GM12874 (cell line): ENCODE results near the gene BORCS8.

Source experiments
- TF ChIP-seq, protein P1 (sequence below): IDR thresholded peaks from 2 replicates; pipeline ENCODE4 v1.5.1; 2011; ENCODE audit warnings: low read depth, mild to moderate bottlenecking, control low read depth, low read length, moderate library complexity; ENCODE audit not compliant: insufficient read depth

BORCS8 gene

DNA sequence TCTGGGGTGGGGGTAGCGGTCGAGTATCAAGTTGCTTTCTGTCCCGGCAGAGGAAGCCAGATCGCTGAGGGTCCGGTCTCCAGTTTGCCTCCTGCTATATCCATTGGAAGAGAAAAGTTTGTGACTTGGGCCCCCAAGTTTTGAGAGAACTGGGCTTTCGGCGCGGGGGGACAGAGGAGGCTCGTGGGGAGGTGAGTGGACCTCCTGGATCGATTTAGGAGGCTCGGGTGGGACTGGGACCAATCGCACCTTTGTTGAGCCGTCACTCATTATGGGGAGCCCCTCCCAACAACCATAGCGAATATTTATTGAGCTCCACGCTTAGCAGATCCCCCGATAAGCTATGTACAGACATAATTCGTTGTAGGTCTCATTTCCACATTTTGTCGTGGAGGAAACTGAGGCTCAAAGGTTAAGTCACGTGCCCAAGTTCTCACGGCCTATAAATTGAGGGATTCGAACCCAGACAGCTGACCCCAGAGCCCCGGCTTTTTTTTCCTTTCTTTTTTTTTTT, 1.0 kb upstream of the BORCS8 start:
- TF ChIP-seq, protein P1, sequence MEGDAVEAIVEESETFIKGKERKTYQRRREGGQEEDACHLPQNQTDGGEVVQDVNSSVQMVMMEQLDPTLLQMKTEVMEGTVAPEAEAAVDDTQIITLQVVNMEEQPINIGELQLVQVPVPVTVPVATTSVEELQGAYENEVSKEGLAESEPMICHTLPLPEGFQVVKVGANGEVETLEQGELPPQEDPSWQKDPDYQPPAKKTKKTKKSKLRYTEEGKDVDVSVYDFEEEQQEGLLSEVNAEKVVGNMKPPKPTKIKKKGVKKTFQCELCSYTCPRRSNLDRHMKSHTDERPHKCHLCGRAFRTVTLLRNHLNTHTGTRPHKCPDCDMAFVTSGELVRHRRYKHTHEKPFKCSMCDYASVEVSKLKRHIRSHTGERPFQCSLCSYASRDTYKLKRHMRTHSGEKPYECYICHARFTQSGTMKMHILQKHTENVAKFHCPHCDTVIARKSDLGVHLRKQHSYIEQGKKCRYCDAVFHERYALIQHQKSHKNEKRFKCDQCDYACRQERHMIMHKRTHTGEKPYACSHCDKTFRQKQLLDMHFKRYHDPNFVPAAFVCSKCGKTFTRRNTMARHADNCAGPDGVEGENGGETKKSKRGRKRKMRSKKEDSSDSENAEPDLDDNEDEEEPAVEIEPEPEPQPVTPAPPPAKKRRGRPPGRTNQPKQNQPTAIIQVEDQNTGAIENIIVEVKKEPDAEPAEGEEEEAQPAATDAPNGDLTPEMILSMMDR, result no peak

GRCh38 chr19:19191768-19192077, 229 bp downstream of the BORCS8 start:
- TF ChIP-seq, protein P1, result no peak

- TF ChIP-seq, protein P1, result no peak
Observed at GRCh38 chr19:19186742-19187141, 5.2 kb downstream of the BORCS8 start.

GRCh38 chr19:19185853-19186740, 5.9 kb downstream of the BORCS8 start:
- TF ChIP-seq, protein P1, result peak; percentile 74

DNA sequence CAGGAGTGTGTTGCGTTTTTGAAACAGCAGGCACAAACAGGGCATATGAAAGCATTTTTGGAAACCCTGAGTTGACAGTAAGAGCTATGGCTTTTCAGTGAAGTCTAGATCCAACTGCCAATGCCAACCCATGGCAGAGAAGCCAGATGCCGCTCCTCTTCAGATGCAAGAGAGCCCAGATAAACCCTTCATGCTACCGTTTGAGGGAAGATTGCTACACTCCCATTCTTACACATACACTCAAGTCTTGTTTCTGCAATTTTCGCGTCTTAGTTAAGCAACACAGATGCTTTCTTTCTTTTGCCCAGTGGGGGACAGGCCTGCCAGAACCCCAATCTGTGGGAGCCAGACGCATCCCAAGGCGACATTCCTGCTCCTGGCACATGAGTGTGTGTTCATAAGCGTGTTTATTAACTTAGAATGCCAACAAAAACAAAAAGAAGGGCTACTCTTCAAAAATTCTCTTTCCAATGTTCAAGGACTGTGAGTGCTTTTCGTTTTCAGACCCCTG, 10.4 kb downstream of the BORCS8 start:
- TF ChIP-seq, protein P1, result no peak

DNA sequence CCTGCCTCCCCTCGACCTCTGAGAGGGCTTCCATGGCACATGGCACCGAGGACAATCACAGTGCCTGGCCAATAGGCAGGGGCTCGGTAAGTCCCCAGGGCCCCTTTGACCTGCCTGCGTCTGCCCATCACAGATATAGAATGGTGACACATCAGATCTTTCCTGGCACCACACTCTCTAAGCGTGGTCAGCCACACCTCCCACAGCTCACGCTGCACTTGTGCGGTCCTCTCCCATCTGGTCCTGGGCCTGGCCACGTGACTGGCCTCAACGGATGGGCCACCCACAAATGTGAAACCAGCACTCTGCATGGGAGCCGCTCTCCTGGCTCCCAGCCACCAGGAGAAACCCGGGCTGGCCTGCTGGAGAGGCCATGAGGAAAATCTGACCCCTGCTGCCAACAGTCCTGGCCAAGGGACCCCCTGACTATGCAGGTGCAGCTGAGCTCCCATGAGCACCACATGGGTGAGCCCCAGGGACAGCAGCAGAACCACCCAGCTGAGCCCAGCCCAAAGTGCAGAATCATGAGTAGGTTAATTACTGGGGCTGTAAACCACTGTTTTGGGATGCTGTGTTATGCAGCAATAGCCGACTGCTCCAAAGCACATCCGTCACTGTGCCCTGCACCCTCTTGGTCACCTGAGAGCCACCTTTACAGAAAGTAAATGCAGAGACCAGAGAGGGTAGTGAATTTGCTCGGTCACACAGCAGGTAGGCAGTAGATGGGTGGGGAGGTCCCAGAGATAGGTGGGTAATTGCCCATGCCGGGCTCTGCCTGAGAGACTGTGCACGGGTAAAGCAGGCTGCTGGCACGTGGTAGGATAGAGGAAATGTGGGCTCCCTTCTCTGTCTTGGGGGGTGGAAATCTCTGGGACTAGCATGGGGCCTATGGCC, 12.2 kb downstream of the BORCS8 start:
- TF ChIP-seq, protein P1, result no peak

GRCh38 chr19:19176950-19177349, 15.0 kb downstream of the BORCS8 start:
- TF ChIP-seq, protein P1, result no peak
